Measurements from ENCODE around the gene PNPLA5. TPM values are rescaled to one million over a fixed set of nuclear protein-coding genes. Genes with fewer than 3 reads are reported as not detected.

The PNPLA5 gene
- polyA plus RNA-seq, 2 of the 4 experiments (the other 2 are of a cell fraction) = not detected

DNA sequence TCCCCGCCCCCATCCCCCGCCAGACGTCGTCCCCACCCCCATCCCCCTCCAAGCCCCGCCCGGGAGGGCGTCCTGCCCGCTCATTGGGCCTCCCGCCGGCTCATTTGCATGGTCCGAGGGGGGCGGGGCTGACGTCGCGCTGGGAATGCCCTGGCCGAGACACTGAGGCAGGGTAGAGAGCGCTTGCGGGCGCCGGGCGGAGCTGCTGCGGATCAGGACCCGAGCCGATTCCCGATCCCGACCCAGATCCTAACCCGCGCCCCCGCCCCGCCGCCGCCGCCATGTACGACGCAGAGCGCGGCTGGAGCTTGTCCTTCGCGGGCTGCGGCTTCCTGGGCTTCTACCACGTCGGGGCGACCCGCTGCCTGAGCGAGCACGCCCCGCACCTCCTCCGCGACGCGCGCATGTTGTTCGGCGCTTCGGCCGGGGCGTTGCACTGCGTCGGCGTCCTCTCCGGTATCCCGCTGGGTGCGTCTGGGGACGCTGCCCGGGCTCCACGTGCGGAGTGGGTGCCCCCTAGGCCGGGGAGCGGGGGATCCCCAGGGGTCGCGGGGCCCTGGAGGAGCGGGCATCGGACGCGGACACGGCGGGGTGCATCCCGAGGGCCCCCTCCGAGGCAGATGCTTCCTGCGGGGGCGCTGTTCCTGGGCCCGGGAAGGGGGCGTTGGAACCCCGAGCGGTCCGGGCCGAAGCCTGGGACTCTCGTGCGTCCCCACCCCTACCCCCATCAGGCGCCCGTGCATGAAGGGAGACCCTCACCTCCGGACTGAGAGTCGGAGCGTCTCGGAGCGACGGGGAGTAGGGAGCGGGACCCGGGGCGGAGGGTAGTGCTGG is 32.0 kb upstream of the PNPLA5 start, which contains the start of gene PNPLA3:
Gene PNPLA3, plus strand, starts transcription at position 175 of the 834 bp plus-strand sequence. Its CDS starts 107 bp downstream, at position 282.
- WGBS (ENCODE audit: missing lambda C conversion rate) = no CpG with 5 or more reads among the region's 100 CpGs
- POLR2A ChIA-PET = interaction anchor here (1.0 to 1.3 kb wide), 3 partner anchors 9 to 31 kb away, joined by 3 to 4 read pairs (median 4); partner anchors contain the start of gene SAMM50
- H3K4me1 ChIP-seq = peaks cover 13% of the 10 kb centered on the region; the same call in 2 of the 3 replicates
- ATAC-seq (peak; percentile 86 to 94), DNase-seq (ENCODE audit: low read depth in 1 of 2, low spot score in 1 of 2) (peak; percentile 71 to 79), FAIRE-seq (no peak)
- CTCF ChIA-PET = interaction anchor here (1.0 kb wide), 2 partner anchors 22 to 36 kb away, joined by 3 read pairs; no protein-coding TSS in a partner anchor
- peak within 1 kb of the TSS; percentile 65 to 93 for H3K27ac ChIP-seq
- H3K4me3 ChIP-seq = peak within 1 kb of the TSS; percentile 56
- H3K4me2 ChIP-seq = peak within 1 kb of the TSS; percentile 90
- TF ChIP-seq, protein P1, sequence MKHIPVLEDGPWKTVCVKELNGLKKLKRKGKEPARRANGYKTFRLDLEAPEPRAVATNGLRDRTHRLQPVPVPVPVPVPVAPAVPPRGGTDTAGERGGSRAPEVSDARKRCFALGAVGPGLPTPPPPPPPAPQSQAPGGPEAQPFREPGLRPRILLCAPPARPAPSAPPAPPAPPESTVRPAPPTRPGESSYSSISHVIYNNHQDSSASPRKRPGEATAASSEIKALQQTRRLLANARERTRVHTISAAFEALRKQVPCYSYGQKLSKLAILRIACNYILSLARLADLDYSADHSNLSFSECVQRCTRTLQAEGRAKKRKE (CRISPR knock-in tag; IDR thresholded peaks at IDR 0.05; ENCODE audit: low read depth) = 0 out of 2 replicates have a peak, but pooled peaks have one; percentile 18
- TF ChIP-seq RARB (CRISPR knock-in tag; IDR thresholded peaks at IDR 0.05) = no peak
- TF ChIP-seq, protein P2, sequence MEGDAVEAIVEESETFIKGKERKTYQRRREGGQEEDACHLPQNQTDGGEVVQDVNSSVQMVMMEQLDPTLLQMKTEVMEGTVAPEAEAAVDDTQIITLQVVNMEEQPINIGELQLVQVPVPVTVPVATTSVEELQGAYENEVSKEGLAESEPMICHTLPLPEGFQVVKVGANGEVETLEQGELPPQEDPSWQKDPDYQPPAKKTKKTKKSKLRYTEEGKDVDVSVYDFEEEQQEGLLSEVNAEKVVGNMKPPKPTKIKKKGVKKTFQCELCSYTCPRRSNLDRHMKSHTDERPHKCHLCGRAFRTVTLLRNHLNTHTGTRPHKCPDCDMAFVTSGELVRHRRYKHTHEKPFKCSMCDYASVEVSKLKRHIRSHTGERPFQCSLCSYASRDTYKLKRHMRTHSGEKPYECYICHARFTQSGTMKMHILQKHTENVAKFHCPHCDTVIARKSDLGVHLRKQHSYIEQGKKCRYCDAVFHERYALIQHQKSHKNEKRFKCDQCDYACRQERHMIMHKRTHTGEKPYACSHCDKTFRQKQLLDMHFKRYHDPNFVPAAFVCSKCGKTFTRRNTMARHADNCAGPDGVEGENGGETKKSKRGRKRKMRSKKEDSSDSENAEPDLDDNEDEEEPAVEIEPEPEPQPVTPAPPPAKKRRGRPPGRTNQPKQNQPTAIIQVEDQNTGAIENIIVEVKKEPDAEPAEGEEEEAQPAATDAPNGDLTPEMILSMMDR (IDR thresholded peaks at IDR 0.05) = peak; percentile 29; the same call in 2 of the 3 replicates
- no peak for TF ChIP-seq EHF (CRISPR knock-in tag; IDR thresholded peaks at IDR 0.05)
- TF ChIP-seq CBX8 (IDR thresholded peaks at IDR 0.05) = no peak
- TF ChIP-seq, protein P3, sequence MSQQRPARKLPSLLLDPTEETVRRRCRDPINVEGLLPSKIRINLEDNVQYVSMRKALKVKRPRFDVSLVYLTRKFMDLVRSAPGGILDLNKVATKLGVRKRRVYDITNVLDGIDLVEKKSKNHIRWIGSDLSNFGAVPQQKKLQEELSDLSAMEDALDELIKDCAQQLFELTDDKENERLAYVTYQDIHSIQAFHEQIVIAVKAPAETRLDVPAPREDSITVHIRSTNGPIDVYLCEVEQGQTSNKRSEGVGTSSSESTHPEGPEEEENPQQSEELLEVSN (IDR thresholded peaks at IDR 0.05; ENCODE audit: borderline replicate concordance, low read depth) = peak; percentile 67
- TF ChIP-seq, protein P4, sequence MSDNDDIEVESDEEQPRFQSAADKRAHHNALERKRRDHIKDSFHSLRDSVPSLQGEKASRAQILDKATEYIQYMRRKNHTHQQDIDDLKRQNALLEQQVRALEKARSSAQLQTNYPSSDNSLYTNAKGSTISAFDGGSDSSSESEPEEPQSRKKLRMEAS (IDR thresholded peaks at IDR 0.05) = peak; percentile 80
- TF ChIP-seq, protein P5, sequence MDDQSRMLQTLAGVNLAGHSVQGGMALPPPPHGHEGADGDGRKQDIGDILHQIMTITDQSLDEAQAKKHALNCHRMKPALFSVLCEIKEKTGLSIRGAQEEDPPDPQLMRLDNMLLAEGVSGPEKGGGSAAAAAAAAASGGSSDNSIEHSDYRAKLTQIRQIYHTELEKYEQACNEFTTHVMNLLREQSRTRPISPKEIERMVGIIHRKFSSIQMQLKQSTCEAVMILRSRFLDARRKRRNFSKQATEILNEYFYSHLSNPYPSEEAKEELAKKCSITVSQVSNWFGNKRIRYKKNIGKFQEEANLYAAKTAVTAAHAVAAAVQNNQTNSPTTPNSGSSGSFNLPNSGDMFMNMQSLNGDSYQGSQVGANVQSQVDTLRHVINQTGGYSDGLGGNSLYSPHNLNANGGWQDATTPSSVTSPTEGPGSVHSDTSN (IDR thresholded peaks at IDR 0.05) = no peak
- TF ChIP-seq PHF8 (IDR thresholded peaks at IDR 0.05; ENCODE audit: borderline replicate concordance, low read depth) = peak; percentile 47; the same call in 1 of the 2 replicates
- TF ChIP-seq, protein P6, sequence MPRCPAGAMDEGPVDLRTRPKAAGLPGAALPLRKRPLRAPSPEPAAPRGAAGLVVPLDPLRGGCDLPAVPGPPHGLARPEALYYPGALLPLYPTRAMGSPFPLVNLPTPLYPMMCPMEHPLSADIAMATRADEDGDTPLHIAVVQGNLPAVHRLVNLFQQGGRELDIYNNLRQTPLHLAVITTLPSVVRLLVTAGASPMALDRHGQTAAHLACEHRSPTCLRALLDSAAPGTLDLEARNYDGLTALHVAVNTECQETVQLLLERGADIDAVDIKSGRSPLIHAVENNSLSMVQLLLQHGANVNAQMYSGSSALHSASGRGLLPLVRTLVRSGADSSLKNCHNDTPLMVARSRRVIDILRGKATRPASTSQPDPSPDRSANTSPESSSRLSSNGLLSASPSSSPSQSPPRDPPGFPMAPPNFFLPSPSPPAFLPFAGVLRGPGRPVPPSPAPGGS (IDR thresholded peaks at IDR 0.05) = 0 out of 3 replicates have a peak, but pooled peaks have one; percentile 20
- TF ChIP-seq ZC3H11A (IDR thresholded peaks at IDR 0.05) = no peak
- TF ChIP-seq POLR2A (IDR thresholded peaks at IDR 0.05; ENCODE audit: low read length) = peak; percentile 40
- H3K9me3 ChIP-seq = no peaks in the 10 kb centered on the region

DNA sequence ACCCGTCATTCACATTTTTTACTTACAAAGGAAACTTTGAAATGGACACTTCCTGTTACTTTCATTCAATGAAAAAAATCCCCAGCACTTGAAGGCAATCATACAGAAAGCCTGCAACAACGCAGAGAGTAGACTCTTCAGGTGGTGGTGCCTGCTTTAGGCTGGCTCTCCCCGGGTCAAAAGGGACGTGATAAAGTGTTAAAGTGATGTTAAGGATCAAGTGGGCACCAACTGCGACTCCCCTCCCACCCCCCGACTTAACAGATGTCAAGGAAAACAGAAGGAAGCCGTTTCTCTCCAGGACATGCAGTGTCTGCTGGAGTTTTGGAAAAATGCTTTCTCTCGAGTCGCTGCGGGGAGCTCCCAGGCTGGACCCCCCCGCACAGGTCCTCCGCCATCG is 31.4 kb upstream of the PNPLA5 start:
- ChIA-PET CTCF (interaction anchor here (1.0 kb wide), 2 partner anchors 23 to 36 kb away, joined by 3 read pairs; no protein-coding TSS in a partner anchor), POLR2A (interaction anchor here (1.0 to 1.3 kb wide), 3 partner anchors 10 to 32 kb away, joined by 3 to 4 read pairs (median 4); partner anchors contain the start of gene SAMM50)
- Histone ChIP-seq H3K9me3 (no peaks in the 10 kb centered on the region), H3K4me2 (peak overlapping the region; percentile 90), H3K4me1 (peaks cover 13% of the 10 kb centered on the region; the same call in 2 of the 3 replicates), H3K4me3 (peak overlapping the region; percentile 56), H3K27ac (peak overlapping the region; percentile 58 to 93; a peak in 5 of 6 replicates)
- peak; percentile 28 to 37; a peak in 4 of 6 replicates for ATAC-seq
- WGBS (ENCODE audit: missing lambda C conversion rate) = 13% methylated on average over 10 of the region's 13 CpGs
- DNase-seq (ENCODE audit: low read depth in 1 of 2, low spot score in 1 of 2) = no peak
- no peak for FAIRE-seq
- no peak for TF ChIP-seq TFCP2L1 (CRISPR knock-in tag; IDR thresholded peaks at IDR 0.05)
- TF ChIP-seq NFE2L2 (conservative IDR thresholded peaks at IDR 0.05; ENCODE audit: low read length) = no peak
- TF ChIP-seq RCOR1 (IDR thresholded peaks at IDR 0.05; ENCODE audit: low read depth, low read length) = no peak
- no peak for TF ChIP-seq KDM1A (IDR thresholded peaks at IDR 0.05; ENCODE audit: low read depth)
- TF ChIP-seq ZC3H11A (IDR thresholded peaks at IDR 0.05) = no peak
- TF ChIP-seq JUNB (IDR thresholded peaks at IDR 0.05) = no peak
- no peak for TF ChIP-seq HDAC2 (IDR thresholded peaks at IDR 0.05)
- TF ChIP-seq HOXA7 (CRISPR knock-in tag; IDR thresholded peaks at IDR 0.05) = no peak
- TF ChIP-seq POLR2A (IDR thresholded peaks at IDR 0.05; ENCODE audit: low read length) = no peak
- no peak for TF ChIP-seq FOSB (CRISPR knock-in tag; IDR thresholded peaks at IDR 0.05)
- TF ChIP-seq SREBF2 (IDR thresholded peaks at IDR 0.05) = no peak
- TF ChIP-seq RARB (CRISPR knock-in tag; IDR thresholded peaks at IDR 0.05) = no peak
- no peak for TF ChIP-seq CHD4 (IDR thresholded peaks at IDR 0.05; ENCODE audit: borderline replicate concordance)
- TF ChIP-seq ZSCAN20 (CRISPR knock-in tag; IDR thresholded peaks at IDR 0.05) = no peak
- TF ChIP-seq, protein P1 (CRISPR knock-in tag; IDR thresholded peaks at IDR 0.05; ENCODE audit: low read depth) = no peak
- no peak for TF ChIP-seq ZFP36 (IDR thresholded peaks at IDR 0.05; ENCODE audit: borderline replicate concordance, partially characterized antibody)
- no peak for TF ChIP-seq ZNF302 (CRISPR knock-in tag; IDR thresholded peaks at IDR 0.05)
- TF ChIP-seq POLR2AphosphoS2 (conservative IDR thresholded peaks at IDR 0.05; ENCODE audit: low read length) = no peak
- no peak for TF ChIP-seq CHD2 (IDR thresholded peaks at IDR 0.05; ENCODE audit: low read length, partially characterized antibody)

Measured in A549 (cell line).